Measurements from ENCODE around the gene PSMD14.
"Not testable (repeated sequence)": the region's sequence is repeated elsewhere in the genome, so short reads cannot be mapped to it uniquely, and the experiment has no call there.

Gene PSMD14

GRCh38 chr2:161332371-161332967 lies 24.2 kb downstream of the PSMD14 start:
- no peak for FAIRE-seq

DNA sequence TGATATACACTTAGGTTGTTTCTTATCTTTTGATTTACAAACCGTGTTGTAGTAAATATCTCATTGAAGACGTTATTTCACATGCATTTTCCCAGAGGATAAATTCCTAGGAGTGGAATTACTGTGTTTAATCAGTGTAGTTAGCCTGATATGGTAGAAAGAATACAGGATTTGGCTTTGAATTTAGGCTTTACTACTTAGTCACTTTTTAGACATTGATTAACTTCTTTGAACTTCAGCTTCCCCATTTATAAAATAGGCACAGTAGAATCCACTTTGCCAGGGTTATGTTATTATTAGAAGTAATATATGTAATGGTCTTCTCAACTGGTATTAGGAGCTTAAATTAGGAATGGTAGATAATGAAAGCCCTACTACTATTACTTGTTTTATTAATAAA lies 27.4 kb downstream of the PSMD14 start:
- no peak for DNase-seq (ENCODE audit: insufficient read length, low spot score)
- no peak for FAIRE-seq

More at GRCh38 chr2:161332371-161332967, 24.2 kb downstream of the PSMD14 start:
- no peak for DNase-seq (ENCODE audit: insufficient read length, low spot score)

DNA sequence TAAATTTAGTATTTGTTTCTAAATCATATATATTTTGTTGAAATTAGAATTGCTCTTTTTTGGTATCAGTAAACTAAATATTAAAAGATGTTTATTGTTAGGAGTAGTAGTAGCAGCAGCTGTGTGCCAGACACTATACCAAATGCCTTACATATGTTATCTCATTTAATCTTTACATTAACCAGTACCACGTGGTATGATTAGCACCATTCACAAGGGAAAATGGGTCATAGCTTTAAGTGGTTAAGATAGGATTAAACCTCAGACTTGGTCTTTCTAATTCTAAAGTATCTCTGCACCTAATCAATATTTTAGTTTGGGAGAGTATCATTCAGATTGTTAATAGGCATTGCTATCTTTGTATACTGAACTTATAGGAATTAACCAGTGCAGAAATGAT lies 29.0 kb downstream of the PSMD14 start:
- FAIRE-seq (no peak), DNase-seq (ENCODE audit: insufficient read length, low spot score) (no peak)

DNA sequence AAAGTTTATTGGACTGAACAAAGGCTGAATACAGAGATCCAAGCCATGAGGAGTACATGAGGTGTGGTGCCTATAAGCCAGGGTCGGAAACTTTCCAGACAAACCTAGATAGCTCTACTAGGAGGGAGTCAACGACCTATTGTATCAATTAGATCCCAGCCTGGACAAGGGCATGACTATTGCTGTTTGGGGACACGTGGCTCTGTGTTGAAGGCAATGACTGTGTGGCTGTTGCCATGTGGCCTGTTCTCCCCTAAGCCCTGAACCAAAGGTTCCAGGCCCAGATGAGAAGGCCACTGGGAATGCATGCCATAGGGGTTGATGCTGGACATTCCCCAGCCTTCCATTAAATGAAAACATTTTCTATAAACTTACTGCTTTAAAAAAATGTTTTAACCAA lies 31.3 kb downstream of the PSMD14 start:
- FAIRE-seq: not testable (repeated sequence)

DNA sequence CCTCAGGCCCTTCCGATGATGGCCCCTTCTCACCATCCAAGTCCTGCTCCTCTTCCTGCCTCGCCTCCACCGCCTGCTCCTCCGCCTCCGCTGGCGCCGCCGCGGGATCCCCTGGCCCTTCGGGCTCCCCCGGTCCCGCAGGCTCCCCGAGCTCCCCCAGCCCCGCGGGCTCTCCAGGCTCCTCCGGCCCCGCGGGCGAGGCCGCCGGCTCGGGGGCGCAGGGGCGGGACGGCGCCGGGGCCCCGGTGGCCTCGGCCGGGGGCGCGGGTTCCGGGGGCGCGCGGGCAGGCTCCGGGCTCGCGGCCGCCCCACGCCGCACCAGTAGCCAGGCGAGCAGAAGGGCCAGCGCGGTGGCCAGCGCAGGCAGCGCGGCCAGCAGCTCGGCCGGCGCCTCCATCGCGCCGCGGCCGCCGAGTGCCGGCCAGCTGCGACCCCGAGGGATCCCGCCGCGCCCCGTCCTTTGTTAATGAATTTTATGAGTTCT lies 32.7 kb downstream of the PSMD14 start:
- not testable (repeated sequence) for DNase-seq (ENCODE audit: insufficient read length, low spot score); FAIRE-seq

More for the DNA sequence above, 31.3 kb downstream of the PSMD14 start:
- DNase-seq (ENCODE audit: insufficient read length, low spot score): not testable (repeated sequence)

DNA sequence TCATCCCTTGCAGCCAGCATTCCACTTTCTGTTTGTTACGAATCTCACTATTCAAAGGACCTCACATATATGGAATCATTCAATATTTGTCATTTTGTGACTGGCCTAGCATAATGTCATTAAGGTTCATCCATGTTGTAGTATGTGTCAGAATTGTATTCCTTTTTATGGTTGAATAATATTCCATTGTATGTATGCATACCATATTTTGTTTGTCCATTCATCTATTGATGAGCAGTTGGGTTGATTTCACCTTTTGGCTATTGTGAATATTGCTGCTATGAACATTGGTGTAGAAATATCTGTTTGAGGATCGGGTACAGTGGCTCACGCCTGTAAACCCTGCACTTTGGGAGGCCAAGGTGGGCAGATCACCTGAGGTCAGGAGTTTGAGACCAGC lies 35.0 kb downstream of the PSMD14 start:
- DNase-seq (ENCODE audit: insufficient read length, low spot score) (no peak), FAIRE-seq (no peak)

GRCh38 chr2:161344692-161345091 lies 36.5 kb downstream of the PSMD14 start:
- DNase-seq (ENCODE audit: insufficient read length, low spot score) (no peak), FAIRE-seq (peak; percentile 4)

DNA sequence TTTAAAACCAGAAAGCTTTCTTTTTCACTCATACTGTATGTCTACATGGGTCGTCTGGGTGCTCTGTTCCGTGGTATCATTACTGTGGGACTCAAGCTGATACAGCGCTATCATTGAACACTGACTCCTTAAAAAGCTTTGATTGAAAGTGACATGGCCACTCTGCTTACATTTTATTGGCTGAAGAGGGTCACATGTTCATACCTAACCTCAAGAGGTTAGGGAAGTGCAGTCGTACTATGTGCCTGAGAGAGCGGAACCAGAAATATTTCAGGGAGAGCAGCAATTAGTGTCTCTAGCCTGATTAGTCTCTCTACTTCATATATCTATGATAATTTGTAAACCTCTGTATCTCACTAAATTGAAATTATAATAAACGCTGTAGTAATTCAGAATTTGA lies 43.5 kb downstream of the PSMD14 start:
- FAIRE-seq: no peak
- no peak for DNase-seq (ENCODE audit: insufficient read length, low spot score)

DNA sequence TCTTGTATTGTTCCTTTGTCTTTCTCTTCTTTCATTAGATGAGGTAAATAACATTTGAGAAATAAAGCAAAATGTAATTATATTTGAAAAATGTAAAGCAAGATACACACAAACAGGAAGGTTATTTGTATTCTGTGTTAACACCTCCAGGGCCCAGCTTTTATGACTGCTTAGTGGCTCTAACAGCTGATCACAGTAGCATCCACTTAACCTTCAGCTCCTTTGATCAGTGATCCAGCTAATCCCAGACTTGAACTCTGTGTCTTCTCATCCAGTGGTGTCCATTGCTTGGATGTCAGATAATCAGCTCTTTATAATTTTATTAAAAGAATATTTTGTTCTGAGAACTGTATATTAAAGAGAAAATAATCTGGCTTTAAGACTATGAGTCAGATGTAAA lies 44.5 kb downstream of the PSMD14 start:
- DNase-seq (ENCODE audit: insufficient read length, low spot score): no peak

DNA sequence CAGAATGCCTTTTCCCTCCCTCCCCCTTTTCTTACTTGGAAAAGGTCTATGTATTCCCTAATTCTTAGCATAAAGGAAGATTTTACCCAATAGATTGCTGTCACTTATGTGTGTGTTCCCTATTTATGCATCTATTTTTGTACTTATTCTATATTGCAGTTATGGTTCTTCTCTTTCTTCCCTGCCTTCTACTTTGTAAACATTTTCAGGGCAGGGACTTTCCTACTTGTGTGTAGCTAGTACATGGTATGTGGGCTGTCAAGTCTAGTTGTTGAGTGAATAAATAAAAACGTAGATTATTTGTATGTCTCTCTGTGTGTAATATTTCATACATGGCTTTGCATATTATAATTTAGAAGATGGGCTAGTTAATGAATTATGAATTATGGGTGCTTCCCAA lies 45.3 kb downstream of the PSMD14 start:
- DNase-seq (ENCODE audit: insufficient read length, low spot score): no peak

More for the DNA sequence above, 44.5 kb downstream of the PSMD14 start:
- FAIRE-seq: peak; percentile 44

DNA sequence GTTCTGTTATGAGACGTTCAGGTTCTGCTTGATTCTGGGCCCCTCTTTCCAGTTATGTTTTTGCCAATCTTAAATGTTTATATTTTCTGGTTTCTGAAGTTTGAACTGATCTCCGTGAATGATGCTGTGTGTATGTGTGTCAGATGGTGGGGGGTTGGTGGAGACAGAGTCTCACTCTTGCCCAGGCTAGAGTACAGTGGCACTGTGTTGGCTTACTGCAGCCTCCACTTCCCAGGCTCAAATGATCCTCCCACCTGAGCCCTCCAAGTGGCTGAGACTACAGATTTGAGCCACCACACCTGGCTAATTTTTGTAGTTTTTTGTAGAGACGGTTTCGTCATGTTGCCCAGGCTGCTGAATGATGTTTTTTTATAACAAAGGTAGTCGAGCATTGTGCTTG lies 45.9 kb downstream of the PSMD14 start:
- DNase-seq (ENCODE audit: insufficient read length, low spot score): no peak
- FAIRE-seq: no peak

More for the DNA sequence above, 45.3 kb downstream of the PSMD14 start:
- peak; percentile 35 for FAIRE-seq

DNA sequence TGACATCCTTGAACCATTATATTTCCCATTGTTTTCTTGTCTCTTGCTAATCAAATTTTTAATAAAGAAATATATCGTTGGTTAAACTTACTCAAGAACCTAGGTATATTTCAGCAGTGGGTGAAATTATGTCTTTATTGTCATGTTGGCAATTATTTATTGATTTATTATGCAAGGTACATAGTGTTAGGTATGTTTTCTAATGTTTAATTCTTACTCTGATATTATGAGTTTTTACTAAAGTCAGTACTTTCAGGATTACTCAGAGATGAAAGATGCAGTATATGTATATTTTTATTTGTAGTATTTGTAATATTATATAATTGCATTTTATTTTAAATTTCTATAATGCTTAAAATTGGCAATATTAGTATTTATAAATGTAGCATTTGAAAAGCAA lies 46.9 kb downstream of the PSMD14 start:
- DNase-seq (ENCODE audit: insufficient read length, low spot score) (no peak), FAIRE-seq (no peak)

GRCh38 chr2:161355983-161356382 lies 47.8 kb downstream of the PSMD14 start:
- FAIRE-seq: no peak

GRCh38 chr2:161357097-161357496 lies 48.9 kb downstream of the PSMD14 start:
- FAIRE-seq: peak; percentile 52
- DNase-seq (ENCODE audit: insufficient read length, low spot score): no peak

More at GRCh38 chr2:161355983-161356382, 47.8 kb downstream of the PSMD14 start:
- DNase-seq (ENCODE audit: insufficient read length, low spot score): no peak

- FAIRE-seq (no peak), DNase-seq (ENCODE audit: insufficient read length, low spot score) (no peak)
Observed at GRCh38 chr2:161358838-161359237, 50.6 kb downstream of the PSMD14 start.

- not testable (repeated sequence) for DNase-seq (ENCODE audit: insufficient read length, low spot score); FAIRE-seq
Observed at GRCh38 chr2:161360095-161360654, 52.0 kb downstream of the PSMD14 start.

GRCh38 chr2:161362568-161363166 lies 54.4 kb downstream of the PSMD14 start:
- FAIRE-seq: no peak
- DNase-seq (ENCODE audit: insufficient read length, low spot score): no peak

GRCh38 chr2:161367675-161368074 lies 59.5 kb downstream of the PSMD14 start:
- DNase-seq (ENCODE audit: insufficient read length, low spot score) (no peak), FAIRE-seq (no peak)

DNA sequence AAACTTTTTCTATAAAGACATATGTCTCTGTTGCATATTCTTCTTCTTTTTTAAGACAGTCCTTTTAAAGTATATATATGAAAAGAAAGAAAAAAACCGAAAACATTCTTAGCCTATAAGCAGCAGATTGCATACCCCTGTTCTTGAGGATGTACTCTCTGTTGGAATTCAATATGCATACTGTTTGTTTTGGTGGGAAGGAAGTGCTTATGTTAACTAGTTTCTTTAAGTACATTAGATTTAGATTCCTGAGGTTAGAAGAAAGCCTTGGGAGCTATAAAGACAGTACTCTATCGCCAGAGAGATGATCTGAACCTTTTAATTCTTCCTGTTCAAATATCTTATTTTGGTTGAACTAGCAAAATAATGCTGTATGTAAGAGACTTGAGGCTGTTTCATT lies 61.1 kb downstream of the PSMD14 start:
- DNase-seq (ENCODE audit: insufficient read length, low spot score): no peak
- FAIRE-seq: no peak

DNA sequence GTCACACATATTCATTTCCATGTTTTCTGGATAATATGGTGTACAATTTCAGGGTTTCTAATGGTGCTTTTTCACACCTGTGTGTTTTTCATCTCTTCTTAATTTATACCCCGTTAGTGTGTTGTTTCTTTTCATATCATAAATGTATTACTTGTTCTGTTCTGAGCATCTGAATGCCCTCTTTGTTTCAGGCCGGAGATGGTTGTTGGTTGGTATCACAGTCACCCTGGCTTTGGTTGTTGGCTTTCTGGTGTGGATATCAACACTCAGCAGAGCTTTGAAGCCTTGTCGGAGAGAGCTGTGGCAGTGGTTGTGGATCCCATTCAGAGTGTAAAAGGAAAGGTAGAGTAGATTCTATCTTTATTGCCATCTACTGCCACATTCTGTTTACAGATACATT lies 62.8 kb downstream of the PSMD14 start:
- no peak for FAIRE-seq

DNA sequence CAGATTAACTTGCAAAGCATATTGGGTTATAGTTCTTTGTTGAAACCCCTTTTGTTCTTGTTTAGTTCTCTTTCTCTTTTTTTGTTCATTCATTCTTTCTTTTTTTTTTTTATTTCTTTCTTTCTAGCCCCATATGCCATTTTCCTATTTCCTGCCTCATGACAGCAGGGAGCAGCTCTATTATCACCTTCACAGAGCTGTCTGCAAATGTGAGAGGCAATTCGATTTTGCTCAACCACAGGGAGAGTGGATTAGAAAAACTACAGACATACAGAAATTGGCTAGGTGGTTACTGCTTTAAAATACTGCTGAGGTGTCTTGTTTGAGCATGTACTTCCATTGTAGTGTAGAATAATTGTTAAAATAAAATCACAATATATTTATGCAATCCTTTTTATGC lies 63.6 kb downstream of the PSMD14 start:
- DNase-seq (ENCODE audit: insufficient read length, low spot score): no peak
- no peak for FAIRE-seq

More for the DNA sequence above, 62.8 kb downstream of the PSMD14 start:
- DNase-seq (ENCODE audit: insufficient read length, low spot score): no peak

- DNase-seq (ENCODE audit: insufficient read length, low spot score) (no peak), FAIRE-seq (no peak)
Observed at GRCh38 chr2:161373942-161374341, 65.7 kb downstream of the PSMD14 start.
